HUES64 (cell line): ENCODE data around the gene CHRNB1.
A peak's percentile ranks its signal among the peaks of the same experiment; 100 is the strongest.
"Not testable (repeated sequence)": the region's sequence is repeated elsewhere in the genome, so short reads cannot be mapped to it uniquely, and the experiment has no call there.

Source experiments
- H3K27ac ChIP-seq: 2 replicates; pipeline ENCODE4 v1.7.0; 2013; ENCODE audit warnings: low read depth, low read length, inconsistent platforms
- H3K27me3 ChIP-seq: 2 replicates; pipeline ENCODE4 v1.6.1; 2013; ENCODE audit warnings: mild to moderate bottlenecking, low read length; ENCODE audit not compliant: insufficient read depth
- H3K36me3 ChIP-seq: 2 replicates; pipeline ENCODE4 v1.6.1; 2013; ENCODE audit warnings: mild to moderate bottlenecking, low read length; ENCODE audit not compliant: insufficient read depth
- H3K4me1 ChIP-seq: 2 replicates; pipeline ENCODE4 v1.6.1; 2013; ENCODE audit warnings: mild to moderate bottlenecking, low read length, moderate library complexity; ENCODE audit not compliant: insufficient read depth
- H3K4me3 ChIP-seq: 2 replicates; pipeline ENCODE4 v1.5.1; 2013; ENCODE audit warnings: mild to moderate bottlenecking, low read length, moderate library complexity
- H3K9ac ChIP-seq: 2 replicates; pipeline ENCODE4 v1.6.1; 2013; ENCODE audit warnings: mild to moderate bottlenecking, low read depth, low read length
- H3K9me3 ChIP-seq: 2 replicates; pipeline ENCODE4 v1.6.1; 2013; ENCODE audit warnings: low read depth, low read length; ENCODE audit not compliant: insufficient read depth
- WGBS: fragments of 150-250, 120-280 bp; methylation state at CpG from one replicate; pipeline ENCODE4 v1.1.7; 2013; ENCODE audit warnings: missing lambda C conversion rate; 5-methylcytosine and 5-hydroxymethylcytosine counted together

CHRNB1 gene

GRCh38 chr17:7471729-7472128, 26.9 kb downstream of the CHRNB1 start:
- H3K27ac ChIP-seq: no peak overlapping the region
- no peaks in the 10 kb centered on the region for H3K27me3 ChIP-seq
- peaks cover 8% of the 10 kb centered on the region for H3K4me1 ChIP-seq
- 95% methylated on average over 2 of the region's 2 CpGs for WGBS
- no peaks in the 10 kb centered on the region for H3K9me3 ChIP-seq
- H3K36me3 ChIP-seq: peaks cover 11% of the 10 kb centered on the region
- no peak overlapping the region for H3K9ac ChIP-seq
- no peak overlapping the region for H3K4me3 ChIP-seq

GRCh38 chr17:7474767-7475166, 29.9 kb downstream of the CHRNB1 start:
- not testable (repeated sequence) for H3K4me3 ChIP-seq, H3K27ac ChIP-seq, H3K9me3 ChIP-seq, H3K36me3 ChIP-seq, H3K9ac ChIP-seq, H3K27me3 ChIP-seq
- peaks cover 28% of the 10 kb centered on the region for H3K4me1 ChIP-seq
- WGBS: 89% methylated on average over 8 of the region's 8 CpGs

GRCh38 chr17:7475764-7476422, 31.0 kb downstream of the CHRNB1 start:
- H3K36me3 ChIP-seq: no peaks in the 10 kb centered on the region
- H3K27ac ChIP-seq: no peak overlapping the region
- no peaks in the 10 kb centered on the region for H3K27me3 ChIP-seq
- H3K4me1 ChIP-seq: peaks cover 33% of the 10 kb centered on the region
- no peak overlapping the region for H3K9ac ChIP-seq
- H3K9me3 ChIP-seq: no peaks in the 10 kb centered on the region
- 93% methylated on average over 15 of the region's 15 CpGs for WGBS
- no peak overlapping the region for H3K4me3 ChIP-seq

- H3K27me3 ChIP-seq: no peaks in the 10 kb centered on the region
- H3K36me3 ChIP-seq: no peaks in the 10 kb centered on the region
- H3K4me3 ChIP-seq: no peak overlapping the region
- no peak overlapping the region for H3K27ac ChIP-seq
- WGBS: 39% methylated on average over 3 of the region's 3 CpGs
- H3K9me3 ChIP-seq: no peaks in the 10 kb centered on the region
- H3K9ac ChIP-seq: no peak overlapping the region
- H3K4me1 ChIP-seq: peaks cover 33% of the 10 kb centered on the region
Measured at GRCh38 chr17:7476494-7476893, 31.6 kb downstream of the CHRNB1 start.

- Histone ChIP-seq H3K4me1 (peaks cover 33% of the 10 kb centered on the region), H3K27ac (no peak overlapping the region), H3K9ac (no peak overlapping the region)
Measured at GRCh38 chr17:7476951-7477350, 32.1 kb downstream of the CHRNB1 start.

GRCh38 chr17:7477392-7478275, 32.8 kb downstream of the CHRNB1 start:
- H3K4me1 ChIP-seq: peaks cover 33% of the 10 kb centered on the region
- H3K9me3 ChIP-seq: no peaks in the 10 kb centered on the region
- no peaks in the 10 kb centered on the region for H3K27me3 ChIP-seq
- WGBS: 64% methylated on average over 26 of the region's 26 CpGs
- H3K27ac ChIP-seq: no peak overlapping the region
- H3K36me3 ChIP-seq: no peaks in the 10 kb centered on the region
- peak overlapping the region; percentile 60 for H3K4me3 ChIP-seq
- no peak overlapping the region; the same call in 1 of the 2 replicates for H3K9ac ChIP-seq

More at GRCh38 chr17:7476951-7477350, 32.1 kb downstream of the CHRNB1 start:
- Histone ChIP-seq H3K27me3 (no peaks in the 10 kb centered on the region), H3K4me3 (0 out of 2 replicates have a peak overlapping the region, but pooled peaks have one; percentile 3), H3K36me3 (no peaks in the 10 kb centered on the region), H3K9me3 (no peaks in the 10 kb centered on the region)
- WGBS: 92% methylated on average over 5 of the region's 5 CpGs

- Histone ChIP-seq H3K4me3 (peak overlapping the region; percentile 60), H3K27ac (peak overlapping the region; percentile 66), H3K9me3 (no peaks in the 10 kb centered on the region), H3K36me3 (no peaks in the 10 kb centered on the region), H3K9ac (peak overlapping the region; percentile 76), H3K4me1 (peaks cover 33% of the 10 kb centered on the region), H3K27me3 (no peaks in the 10 kb centered on the region)
- 33% methylated on average over 40 of the region's 40 CpGs for WGBS
Measured at GRCh38 chr17:7478276-7479212, 33.7 kb downstream of the CHRNB1 start.

- Histone ChIP-seq H3K4me3 (peak within 1 kb of the TSS; percentile 79), H3K9me3 (no peaks in the 10 kb centered on the region), H3K27me3 (no peaks in the 10 kb centered on the region), H3K27ac (peak within 1 kb of the TSS; percentile 66), H3K9ac (peak within 1 kb of the TSS; percentile 84), H3K4me1 (peaks cover 33% of the 10 kb centered on the region), H3K36me3 (no peaks in the 10 kb centered on the region)
- under 1% methylated on average over 82 of the region's 92 CpGs for WGBS
Measured at GRCh38 chr17:7479213-7480088, 34.6 kb downstream of the CHRNB1 start, which contains the start of gene ZBTB4. TSS of gene ZBTB4 (minus strand) at chr17:7479631. CDS start at chr17:7466801, 12,830 bp downstream.

- Histone ChIP-seq H3K27ac (peak overlapping the region; percentile 62), H3K27me3 (no peaks in the 10 kb centered on the region), H3K9ac (peak overlapping the region; percentile 84), H3K4me1 (peaks cover 33% of the 10 kb centered on the region), H3K9me3 (no peaks in the 10 kb centered on the region), H3K36me3 (no peaks in the 10 kb centered on the region), H3K4me3 (peak overlapping the region; percentile 79)
- 25% methylated on average over 8 of the region's 8 CpGs for WGBS
Measured at GRCh38 chr17:7480089-7480384, 35.2 kb downstream of the CHRNB1 start.

- peaks cover 31% of the 10 kb centered on the region for H3K4me1 ChIP-seq
- 92% methylated on average over 2 of the region's 4 CpGs for WGBS
- not testable (repeated sequence) for H3K27me3 ChIP-seq, H3K9ac ChIP-seq, H3K9me3 ChIP-seq, H3K36me3 ChIP-seq, H3K4me3 ChIP-seq, H3K27ac ChIP-seq
Measured at GRCh38 chr17:7481275-7481674, 36.4 kb downstream of the CHRNB1 start, which contains the start of gene SLC35G6. TSS of gene SLC35G6 (plus strand) at chr17:7481446. CDS start at chr17:7481517, 71 bp downstream.
